Keratinocyte (primary cell): ENCODE results near the gene TBCB.

Experiments used
- EZH2 ChIP-seq: IDR thresholded peaks from one replicate; pipeline ENCODE4 v1.6.1; 2012; ENCODE audit warnings: inconsistent platforms, mild to moderate bottlenecking, low read length, moderate library complexity
- TF ChIP-seq, protein P1 (sequence below), 3 experiments: IDR thresholded peaks in 1 of 3; conservative IDR thresholded peaks in 1 of 3; optimal IDR thresholded peaks in 1 of 3; 2 replicates in 2 of 3; 3 replicates in 1 of 3; pipeline versions ENCODE3 to v1.5.1; 2011; ENCODE audit warnings: low read length in 3 of 3, mild to moderate bottlenecking in 3 of 3, moderate library complexity in 2 of 3, control low read depth in 1 of 3, inconsistent platforms in 1 of 3; ENCODE audit not compliant: insufficient read depth in 2 of 3; ENCODE audit errors: extremely low read depth in 1 of 3

DNA sequence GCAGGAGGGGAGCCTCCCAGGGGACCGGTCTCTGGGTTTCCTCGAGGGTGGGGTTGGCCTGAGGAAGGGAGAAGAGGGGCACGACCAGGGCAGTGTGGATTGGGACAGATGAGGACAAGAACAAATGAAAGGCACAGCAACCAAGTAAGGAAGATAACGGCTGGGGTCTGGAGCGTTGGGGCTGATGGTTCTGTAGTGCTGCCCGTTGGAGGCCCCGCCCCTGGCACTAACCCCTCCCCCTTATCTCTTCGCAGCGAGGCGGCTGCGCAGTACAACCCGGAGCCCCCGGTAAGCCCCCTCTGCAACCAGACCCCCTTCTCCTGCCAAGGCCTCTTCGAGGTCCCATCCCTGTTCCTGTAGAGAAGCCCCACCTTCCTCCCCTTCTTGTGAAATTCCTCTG lies 26.8 kb downstream of the TBCB start:
- TF ChIP-seq, protein P1, sequence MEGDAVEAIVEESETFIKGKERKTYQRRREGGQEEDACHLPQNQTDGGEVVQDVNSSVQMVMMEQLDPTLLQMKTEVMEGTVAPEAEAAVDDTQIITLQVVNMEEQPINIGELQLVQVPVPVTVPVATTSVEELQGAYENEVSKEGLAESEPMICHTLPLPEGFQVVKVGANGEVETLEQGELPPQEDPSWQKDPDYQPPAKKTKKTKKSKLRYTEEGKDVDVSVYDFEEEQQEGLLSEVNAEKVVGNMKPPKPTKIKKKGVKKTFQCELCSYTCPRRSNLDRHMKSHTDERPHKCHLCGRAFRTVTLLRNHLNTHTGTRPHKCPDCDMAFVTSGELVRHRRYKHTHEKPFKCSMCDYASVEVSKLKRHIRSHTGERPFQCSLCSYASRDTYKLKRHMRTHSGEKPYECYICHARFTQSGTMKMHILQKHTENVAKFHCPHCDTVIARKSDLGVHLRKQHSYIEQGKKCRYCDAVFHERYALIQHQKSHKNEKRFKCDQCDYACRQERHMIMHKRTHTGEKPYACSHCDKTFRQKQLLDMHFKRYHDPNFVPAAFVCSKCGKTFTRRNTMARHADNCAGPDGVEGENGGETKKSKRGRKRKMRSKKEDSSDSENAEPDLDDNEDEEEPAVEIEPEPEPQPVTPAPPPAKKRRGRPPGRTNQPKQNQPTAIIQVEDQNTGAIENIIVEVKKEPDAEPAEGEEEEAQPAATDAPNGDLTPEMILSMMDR (optimal IDR thresholded peaks at IDR 0.05 in 1 of 3, IDR thresholded peaks at IDR 0.05 in 1 of 3, conservative IDR thresholded peaks at IDR 0.05 in 1 of 3; ENCODE audit: extremely low read depth in 1 of 3, insufficient read depth in 2 of 3, low read length in 3 of 3), result no peak
- TF ChIP-seq EZH2, result no peak
